AG04449 (cell line): Measurements from ENCODE around the gene ATP2B2.

Experiments
- CTCF ChIA-PET: fragments of 350-600 bp; formaldehyde crosslinking; extraction: SDS; loops from one replicate; lab custom pipeline; 2021; ENCODE audit warnings: antibody characterized with exemption; lab: Yijun Ruan, JAX
- POLR2A ChIA-PET: fragments of 400-600, 350-600 bp; formaldehyde crosslinking; extraction: SDS; loops from one replicate; lab custom pipeline; 2020; ENCODE audit warnings: antibody characterized with exemption, inconsistent platforms; lab: Yijun Ruan, JAX
- DNase-seq: peaks from one replicate; pipeline ENCODE4 v3.0.0-alpha.2; 2010; ENCODE audit warnings: low read depth, low spot score
- H3K4me3 ChIP-seq: 2 replicates; pipeline ENCODE4 v1.5.1; 2011; ENCODE audit warnings: low read depth, mild to moderate bottlenecking, control low read depth, low read length
- CTCF ChIP-seq: IDR thresholded peaks from one replicate; pipeline ENCODE4 v1.5.1; 2011; ENCODE audit warnings: mild to moderate bottlenecking, moderate library complexity, low read length, control low read depth, inconsistent platforms; ENCODE audit not compliant: insufficient read depth; ENCODE audit errors: missing control alignments

Gene ATP2B2

DNA sequence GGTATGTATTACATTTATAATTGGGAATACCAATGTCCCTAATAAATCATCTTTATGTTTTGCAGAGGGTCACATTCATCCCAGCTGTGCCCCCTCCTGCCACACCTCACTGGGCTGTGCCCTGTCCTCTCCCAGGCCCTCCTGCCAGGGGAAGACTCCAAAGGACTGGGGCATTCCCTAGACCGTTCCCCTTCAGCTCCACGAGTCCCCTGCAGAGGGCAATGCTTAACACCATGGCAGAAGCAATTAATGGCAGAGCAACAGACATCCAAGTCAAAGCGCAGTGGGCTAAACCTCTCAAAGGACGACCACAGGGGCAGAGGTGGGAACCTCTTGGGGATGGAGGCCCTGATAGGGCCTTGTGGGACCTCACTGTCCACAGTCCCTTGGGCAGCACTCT lies 113.1 kb downstream of the ATP2B2 start:
- TF ChIP-seq CTCF = peak; percentile 6
- ChIA-PET POLR2A (no interaction called here), CTCF (interaction anchor here (1.1 kb wide), 1 partner anchor 11 kb away, joined by 3 read pairs; no protein-coding TSS in a partner anchor)
- H3K4me3 ChIP-seq = no peak overlapping the region
- DNase-seq = no peak

- no peak for DNase-seq
- no peak overlapping the region for H3K4me3 ChIP-seq
- POLR2A ChIA-PET = no interaction called here
- CTCF ChIA-PET = no interaction called here
- no peak for TF ChIP-seq CTCF
These were observed 114.0 kb downstream of the ATP2B2 start for GRCh38 chr3:10391391-10391790.

DNA sequence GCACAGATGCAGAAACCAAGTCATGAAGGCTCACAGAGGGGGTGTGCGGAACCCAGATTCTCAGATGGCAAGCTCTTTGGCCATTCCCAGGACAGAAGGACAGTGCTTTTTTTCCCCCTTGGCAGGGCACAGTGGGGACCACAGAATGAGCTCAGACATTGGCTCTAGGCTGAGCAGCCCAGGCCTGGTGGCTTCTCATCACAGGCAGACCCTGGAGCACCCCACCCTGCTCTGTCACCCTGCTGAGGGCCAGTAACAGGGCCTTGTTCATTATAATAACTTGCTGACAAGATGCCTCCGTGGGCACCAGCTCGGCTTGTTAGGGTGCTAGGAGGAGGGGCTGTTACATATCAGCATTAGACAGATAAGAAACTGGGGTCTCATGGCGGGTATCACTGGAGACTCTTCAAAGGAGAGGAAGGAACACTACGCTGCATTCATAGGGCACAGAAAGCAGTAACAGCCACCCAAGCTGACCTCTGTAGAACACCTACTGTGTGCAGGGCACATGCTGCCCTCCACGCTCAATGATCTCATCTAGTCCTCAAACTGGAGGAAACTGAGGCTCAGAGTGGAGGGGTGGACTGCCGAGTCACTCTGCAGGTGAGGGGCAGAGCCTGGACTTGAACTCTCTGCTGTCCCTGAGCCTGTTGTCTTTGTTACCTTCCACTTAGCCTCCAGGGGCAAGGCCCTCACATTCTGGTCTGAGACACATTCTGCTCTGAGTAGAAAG lies 114.6 kb downstream of the ATP2B2 start:
- no peak for TF ChIP-seq CTCF
- POLR2A ChIA-PET = no interaction called here
- DNase-seq = no peak
- CTCF ChIA-PET = no interaction called here
- no peak overlapping the region for H3K4me3 ChIP-seq

- ChIA-PET CTCF (no interaction called here), POLR2A (no interaction called here)
- DNase-seq = no peak
- H3K4me3 ChIP-seq = no peak overlapping the region
- no peak for TF ChIP-seq CTCF
These were observed 115.4 kb downstream of the ATP2B2 start for GRCh38 chr3:10389995-10390394.

GRCh38 chr3:10389339-10389738 lies 116.0 kb downstream of the ATP2B2 start:
- H3K4me3 ChIP-seq = no peak overlapping the region
- TF ChIP-seq CTCF = no peak
- POLR2A ChIA-PET = no interaction called here
- DNase-seq = no peak
- CTCF ChIA-PET = no interaction called here

DNA sequence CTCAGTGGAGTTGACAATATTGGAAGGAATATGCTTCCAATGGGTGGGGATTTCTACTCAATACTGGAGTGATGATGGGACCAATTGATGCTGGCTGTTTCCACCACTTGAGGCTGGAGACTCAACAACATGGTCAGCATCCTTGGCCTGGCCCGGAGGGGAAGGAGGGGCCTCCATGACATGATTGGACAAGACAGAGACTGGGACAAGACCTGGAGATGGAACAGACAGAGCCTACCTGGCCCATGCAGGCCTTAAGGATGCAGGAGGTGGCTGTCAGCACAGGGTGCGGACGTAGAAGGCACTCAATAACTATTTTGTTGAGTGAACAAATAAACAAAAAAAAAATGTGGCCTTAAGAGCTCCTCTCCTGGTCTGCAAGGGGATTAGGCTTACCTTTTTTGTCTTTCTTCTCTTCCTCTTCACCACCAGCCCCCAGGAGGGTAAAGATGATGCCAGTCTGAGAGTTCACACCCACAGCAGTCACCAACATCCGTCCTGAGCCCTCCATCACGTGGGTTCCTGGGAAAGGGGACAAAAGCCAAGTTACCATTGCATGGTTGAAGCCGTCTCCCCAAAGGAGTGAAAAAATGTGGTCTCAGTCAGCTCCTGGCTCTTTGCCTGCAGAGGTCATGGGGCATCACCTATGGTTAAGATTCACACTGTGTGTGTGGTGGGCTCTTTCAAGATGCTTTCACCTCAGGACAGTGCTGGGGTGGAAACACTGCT lies 117.3 kb downstream of the ATP2B2 start:
- ChIA-PET POLR2A (no interaction called here), CTCF (no interaction called here)
- H3K4me3 ChIP-seq = no peak overlapping the region
- no peak for DNase-seq
- no peak for TF ChIP-seq CTCF
